Measurements from ENCODE around the gene CST4.
"Not testable (repeated sequence)": the region's sequence is repeated elsewhere in the genome, so short reads cannot be mapped to it uniquely, and the experiment has no call there.

CST4 gene

DNA sequence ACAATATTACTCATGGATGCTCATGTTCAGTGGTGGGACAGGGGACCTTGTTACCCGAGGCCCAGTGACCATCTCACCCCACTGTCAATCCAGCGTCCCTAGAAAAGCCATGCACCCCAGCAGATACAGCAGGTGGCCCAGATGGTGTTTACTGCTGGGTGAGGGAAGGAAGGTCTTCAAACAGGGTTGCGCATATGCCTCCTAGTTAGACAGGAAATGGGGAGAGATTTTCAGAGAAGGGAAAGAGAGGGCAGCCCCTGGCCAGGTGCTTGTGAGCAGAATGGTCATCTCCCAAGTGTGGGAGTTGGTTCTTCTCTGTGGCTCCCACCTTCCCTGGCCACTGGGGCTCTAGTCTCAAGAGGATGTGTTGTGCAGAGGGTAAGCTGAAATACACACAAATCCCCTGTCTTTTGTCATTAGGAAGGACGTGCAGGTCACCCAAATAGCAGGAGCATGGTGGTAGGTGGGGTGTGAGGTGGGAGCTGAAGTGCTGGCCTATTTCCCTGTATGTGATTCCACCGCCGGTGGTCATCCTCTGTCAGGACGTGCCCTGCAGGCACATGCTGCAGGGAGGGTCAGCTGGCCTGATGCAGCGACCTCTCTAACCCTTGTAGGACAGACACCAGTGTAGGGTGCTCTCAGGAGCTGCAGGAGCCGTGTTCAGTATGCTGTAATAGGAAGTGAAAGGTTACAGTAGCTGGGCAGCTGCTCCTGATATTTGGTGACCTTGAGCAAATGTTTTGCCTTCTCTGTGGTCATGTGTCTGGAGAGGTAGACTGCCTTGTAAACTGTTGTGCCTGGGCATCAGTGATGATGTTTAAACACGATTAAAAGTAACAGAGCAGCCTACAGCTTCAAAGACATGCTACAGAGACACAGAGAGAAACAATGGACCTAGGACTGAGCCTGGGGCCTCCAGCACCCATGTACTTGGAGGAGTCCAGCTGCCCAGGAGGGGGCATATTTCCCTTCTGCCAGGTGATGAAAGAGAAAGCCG lies 47.9 kb downstream of the CST4 start:
- DNase-seq (ENCODE audit: low spot score): no peak

DNA sequence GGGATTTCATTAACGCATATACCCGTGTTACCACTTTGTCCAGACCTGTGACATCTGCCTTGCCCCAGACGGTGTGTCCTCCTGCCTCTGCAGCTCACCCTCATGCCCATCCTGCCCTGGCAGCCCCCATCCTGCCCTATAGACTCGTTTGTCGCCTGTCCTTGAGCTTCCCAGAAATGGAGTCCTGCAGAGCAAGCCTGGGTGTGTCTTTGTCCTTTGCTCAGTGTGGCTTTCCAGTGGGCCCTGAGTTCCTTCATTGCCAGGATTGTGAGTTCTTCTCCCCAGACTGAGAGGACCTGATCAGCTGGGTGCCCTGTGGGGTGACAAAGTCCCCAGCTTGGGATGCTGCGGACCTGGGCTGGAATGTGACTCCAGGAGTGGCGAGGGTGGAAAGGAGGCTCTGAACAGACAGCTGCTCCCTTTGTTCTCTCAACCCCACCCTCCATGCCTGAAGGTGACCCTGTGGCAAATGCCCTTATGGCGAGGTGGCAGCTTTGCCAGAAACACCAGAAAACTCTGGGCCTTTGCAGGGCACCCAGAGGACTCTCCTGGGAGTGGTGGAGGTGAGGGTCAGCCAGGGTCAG lies 48.7 kb downstream of the CST4 start:
- DNase-seq (ENCODE audit: low spot score): no peak

DNA sequence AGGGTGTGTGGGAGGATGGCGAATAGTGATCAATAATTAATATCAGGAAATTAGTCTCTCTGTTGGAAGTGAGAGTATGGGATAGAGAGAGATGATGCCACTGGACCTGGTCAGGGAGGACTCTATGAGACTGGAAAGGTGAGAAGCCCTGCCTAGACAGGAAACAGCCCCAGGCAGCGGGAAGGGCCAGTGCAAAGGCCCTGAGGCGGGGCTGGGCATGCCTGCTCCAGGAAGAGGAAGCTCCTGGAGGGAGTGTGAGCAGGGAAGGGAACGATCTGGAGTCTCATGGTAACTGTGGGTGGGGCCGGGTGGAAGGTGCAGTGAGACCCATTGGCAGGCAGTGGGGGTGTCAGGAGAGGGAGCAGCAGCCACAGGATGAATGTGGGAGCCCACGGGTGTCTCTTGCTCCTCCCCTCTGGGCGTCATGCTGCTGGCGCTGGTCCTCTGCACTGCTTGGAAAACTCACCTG lies 49.3 kb downstream of the CST4 start:
- no peak for DNase-seq (ENCODE audit: low spot score)

DNA sequence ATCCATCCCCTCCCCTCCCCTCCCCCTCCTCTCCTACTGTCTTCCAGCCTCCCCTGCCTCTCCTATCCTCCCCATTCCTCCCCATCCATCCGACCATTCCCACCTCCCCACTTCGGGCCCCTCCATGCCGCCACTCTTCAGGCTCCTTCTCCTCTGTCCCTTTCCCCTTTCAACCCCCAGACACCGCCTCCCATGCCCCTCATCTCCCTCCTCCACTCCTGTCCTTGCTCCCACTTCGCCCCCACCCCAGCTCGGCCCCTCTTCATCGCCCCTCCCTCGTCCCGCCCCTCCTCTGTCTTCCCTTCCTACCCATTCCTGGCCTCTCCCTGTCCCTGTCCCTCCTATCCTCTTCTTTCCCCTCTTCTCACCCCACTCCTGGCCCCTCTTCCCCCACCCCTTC lies 50.5 kb downstream of the CST4 start:
- no peak for DNase-seq (ENCODE audit: low spot score)

DNA sequence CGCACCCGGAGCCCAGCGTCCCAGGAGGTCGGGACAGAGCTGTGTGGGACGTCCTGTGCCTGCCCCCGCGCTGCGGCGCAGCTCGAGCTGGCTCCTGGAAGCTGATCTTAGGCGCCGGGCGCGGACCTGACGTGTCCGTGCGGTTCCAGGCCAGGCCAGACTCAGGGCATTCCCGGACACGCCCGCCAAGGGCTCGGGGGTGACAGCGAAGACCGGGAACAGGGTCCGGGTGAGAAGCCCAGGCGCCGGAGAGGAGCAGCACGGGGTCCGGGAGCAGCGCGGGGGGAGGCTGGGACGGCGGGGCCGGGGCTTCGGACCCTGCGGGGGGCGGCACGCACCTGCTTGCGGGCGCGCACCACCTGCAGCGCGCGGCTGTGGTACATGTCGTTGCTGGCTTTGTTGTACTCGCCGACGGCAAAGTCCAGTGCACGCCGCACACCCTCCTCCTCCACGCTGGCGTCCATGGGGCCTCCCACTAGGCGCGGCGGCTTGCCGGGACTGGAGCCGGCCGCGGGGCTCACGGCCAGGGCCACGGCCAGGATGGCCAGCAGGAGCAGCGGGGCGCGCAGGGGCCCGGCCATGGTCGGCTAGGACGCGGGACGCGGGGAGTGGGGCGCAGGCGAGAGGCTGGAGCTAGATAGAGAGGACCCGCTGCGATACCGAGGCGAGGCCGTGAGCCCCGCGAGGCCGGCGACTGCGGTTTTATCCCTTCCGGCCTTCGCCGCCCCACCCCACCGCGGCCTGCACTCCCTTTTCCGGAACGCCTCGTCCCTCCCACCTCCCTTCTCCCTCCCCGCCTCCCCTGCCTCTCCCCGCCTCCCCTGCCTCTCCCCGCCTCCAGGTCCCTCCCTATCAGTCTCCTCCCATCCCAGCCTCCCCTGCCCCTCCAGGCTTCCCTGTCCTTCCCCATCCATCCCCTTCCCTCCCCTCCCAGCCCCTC lies 51.3 kb downstream of the CST4 start, which contains the start of gene CST3:
Gene CST3 (minus strand): TSS at position 674 of the 940 bp plus-strand sequence. CDS start 93 bp downstream, at position 581.
- DNase-seq (ENCODE audit: low spot score): no peak

DNA sequence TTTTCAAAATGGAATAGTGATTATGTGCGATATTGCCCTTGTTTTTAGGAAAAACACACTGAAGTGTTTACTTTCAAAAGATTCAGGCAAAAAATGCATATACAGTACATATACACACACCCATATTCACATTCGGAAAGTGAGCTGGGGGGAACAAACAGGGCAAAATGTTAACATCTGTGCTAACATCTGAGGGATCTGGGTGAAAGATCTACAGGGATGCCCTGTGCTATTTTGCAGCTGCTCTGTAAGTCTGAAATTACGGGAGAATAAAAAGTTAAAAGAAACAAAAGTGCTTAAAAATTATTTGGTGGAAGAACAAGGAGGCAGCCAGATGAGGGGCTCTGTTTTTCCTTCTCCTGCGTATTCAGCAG lies 51.9 kb downstream of the CST4 start:
- DNase-seq (ENCODE audit: low spot score): no peak

DNA sequence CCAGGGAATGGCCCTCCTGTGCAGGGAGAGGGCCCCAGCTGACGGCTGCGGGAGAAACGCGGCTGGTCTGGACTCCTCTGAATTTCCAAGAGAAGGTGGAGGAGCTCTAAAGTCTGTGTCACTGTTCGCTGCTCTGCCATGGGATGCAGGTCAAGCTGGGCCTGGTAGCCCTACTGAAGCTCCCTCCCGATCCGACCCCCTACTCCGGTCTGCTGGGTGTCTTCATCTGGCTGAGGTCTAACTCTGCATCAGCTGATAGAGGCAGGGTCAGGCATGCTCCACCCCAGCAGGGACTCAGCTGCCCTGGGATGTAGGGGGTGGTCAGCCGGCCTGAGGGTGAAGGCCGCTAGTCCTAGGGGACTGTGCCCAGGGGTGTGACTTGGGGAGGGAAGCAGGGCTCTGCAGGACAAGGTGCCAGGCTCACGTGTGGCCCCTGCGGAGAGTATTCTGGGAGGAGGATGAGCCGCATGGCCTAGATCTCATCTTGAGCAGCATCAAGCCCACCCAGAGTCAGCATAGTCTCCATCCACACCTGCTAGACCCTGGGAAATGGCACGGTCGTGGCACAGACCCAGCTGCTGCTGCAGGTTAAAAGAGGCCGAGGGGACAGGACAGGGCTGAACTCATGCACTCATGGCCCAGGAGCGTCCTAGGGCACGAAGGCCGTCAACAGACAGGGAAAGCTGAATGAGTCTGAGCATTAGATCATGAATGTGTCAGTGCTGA lies 52.5 kb downstream of the CST4 start:
- DNase-seq (ENCODE audit: low spot score): no peak

DNA sequence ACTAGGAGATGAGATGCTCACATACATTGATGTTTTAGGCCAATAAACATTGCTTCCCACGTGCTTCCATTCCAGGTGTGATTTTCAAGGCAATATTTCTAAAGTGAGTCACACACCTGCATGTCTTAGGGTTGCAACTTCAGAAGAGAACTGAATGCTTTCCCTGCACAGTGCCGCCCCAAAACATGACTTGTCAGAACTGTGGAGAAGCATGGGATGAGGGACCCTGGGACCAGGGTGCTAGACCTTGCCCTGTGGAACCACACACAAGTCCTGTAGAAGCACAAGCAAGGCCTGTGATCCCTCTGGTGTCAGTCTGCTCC lies 53.1 kb downstream of the CST4 start:
- DNase-seq (ENCODE audit: low spot score): not testable (repeated sequence)

All from CD4-positive, alpha-beta T cell treated with Interleukin-6 at 100 ng/mL for 8 hours (primary cell).